H9 (cell line): ENCODE results near the gene THSD4. TPM values are rescaled to one million over a fixed set of nuclear protein-coding genes. Genes with fewer than 3 reads are reported as not detected.

Source experiments
- DNase-seq: peaks from one replicate; pipeline ENCODE4 v3.0.0-alpha.2; 2017
- H2AFZ ChIP-seq: one replicate; pipeline ENCODE4 v1.6.1; 2013; ENCODE audit warnings: mild to moderate bottlenecking, low read length, control low read depth, moderate library complexity
- H2AK5ac ChIP-seq: 2 replicates; pipeline ENCODE4 v1.6.1; 2013; ENCODE audit warnings: low read length, control low read depth, mixed read lengths; ENCODE audit not compliant: insufficient read length
- H2BK120ac ChIP-seq: one replicate; pipeline ENCODE4 v1.6.1; 2013; ENCODE audit warnings: low read depth, mild to moderate bottlenecking, low read length, control low read depth, inconsistent platforms; ENCODE audit not compliant: poor library complexity, severe bottlenecking
- H2BK12ac ChIP-seq: 2 replicates; pipeline ENCODE4 v1.6.1; 2013; ENCODE audit warnings: low read length, control low read depth, mixed read lengths, low read depth; ENCODE audit not compliant: insufficient read length
- H2BK15ac ChIP-seq: 2 replicates; pipeline ENCODE4 v1.6.1; 2013; ENCODE audit warnings: low read depth, low read length, control low read depth
- H2BK20ac ChIP-seq: one replicate; pipeline ENCODE4 v1.6.1; 2013; ENCODE audit warnings: low read depth, mild to moderate bottlenecking, low read length, control low read depth, inconsistent platforms; ENCODE audit not compliant: poor library complexity, severe bottlenecking
- H2BK5ac ChIP-seq: 2 replicates; pipeline ENCODE4 v1.6.1; 2013; ENCODE audit warnings: low read length, control low read depth, mixed read lengths; ENCODE audit not compliant: insufficient read length
- H3K14ac ChIP-seq: 2 replicates; pipeline ENCODE4 v1.6.1; 2013; ENCODE audit warnings: low read length, control low read depth; ENCODE audit not compliant: insufficient read depth
- H3K18ac ChIP-seq: 2 replicates; pipeline ENCODE4 v1.6.1; 2013; ENCODE audit warnings: low read depth, mild to moderate bottlenecking, mixed read lengths, low read length, control low read depth; ENCODE audit not compliant: insufficient read length
- H3K23ac ChIP-seq: 2 replicates; pipeline ENCODE4 v1.6.1; 2013; ENCODE audit warnings: low read length, control low read depth, mixed read lengths, low read depth; ENCODE audit not compliant: insufficient read length
- H3K23me2 ChIP-seq: 2 replicates; pipeline ENCODE4 v1.6.1; 2013; ENCODE audit warnings: low read depth, mild to moderate bottlenecking, mixed read lengths, low read length, control low read depth; ENCODE audit not compliant: insufficient read length, poor library complexity, severe bottlenecking
- H3K27ac ChIP-seq: 2 replicates; pipeline ENCODE4 v1.5.1; 2013; ENCODE audit warnings: low read length, control low read depth, mixed read lengths, low read depth; ENCODE audit not compliant: insufficient read length
- H3K27me3 ChIP-seq: 2 replicates; pipeline ENCODE4 v1.6.1; 2013; ENCODE audit warnings: low read length, control low read depth, inconsistent platforms; ENCODE audit not compliant: insufficient read depth
- H3K4ac ChIP-seq: 2 replicates; pipeline ENCODE4 v1.6.1; 2013; ENCODE audit warnings: low read depth, mild to moderate bottlenecking, control low read depth, inconsistent platforms, low read length, moderate library complexity
- H3K4me1 ChIP-seq: 2 replicates; pipeline ENCODE4 v1.6.1; 2013; ENCODE audit warnings: low read length, control low read depth, inconsistent platforms; ENCODE audit not compliant: insufficient read depth
- H3K4me2 ChIP-seq: 2 replicates; pipeline ENCODE4 v1.6.1; 2013; ENCODE audit warnings: low read length, control low read depth, mixed read lengths; ENCODE audit not compliant: insufficient read length, insufficient read depth
- H3K56ac ChIP-seq: 2 replicates; pipeline ENCODE4 v1.6.1; 2013; ENCODE audit warnings: low read depth, mild to moderate bottlenecking, mixed read lengths, low read length, control low read depth; ENCODE audit not compliant: insufficient read length
- H3K79me1 ChIP-seq: 2 replicates; pipeline ENCODE4 v1.6.1; 2013; ENCODE audit warnings: low read depth, mild to moderate bottlenecking, moderate library complexity, low read length, control low read depth, inconsistent platforms; ENCODE audit not compliant: insufficient read depth, poor library complexity, severe bottlenecking
- H3K79me2 ChIP-seq: 2 replicates; pipeline ENCODE4 v1.6.1; 2013; ENCODE audit warnings: low read length, control low read depth, inconsistent platforms; ENCODE audit not compliant: insufficient read depth
- H3K9ac ChIP-seq: 2 replicates; pipeline ENCODE4 v1.6.1; 2013; ENCODE audit warnings: low read length, control low read depth, mixed read lengths; ENCODE audit not compliant: insufficient read length; ENCODE audit errors: extremely low read depth
- H3K9me3 ChIP-seq: one replicate; pipeline ENCODE4 v1.6.1; 2013; ENCODE audit warnings: low read depth, low read length, inconsistent platforms; ENCODE audit not compliant: control insufficient read depth
- H3T11ph ChIP-seq: one replicate; pipeline ENCODE4 v1.6.1; 2013; ENCODE audit warnings: mild to moderate bottlenecking, low read length, control low read depth, inconsistent platforms
- H4K20me1 ChIP-seq: one replicate; pipeline ENCODE4 v1.6.1; 2013; ENCODE audit not compliant: control insufficient read depth, insufficient read length, insufficient read depth
- H4K5ac ChIP-seq: 2 replicates; pipeline ENCODE4 v1.6.1; 2013; ENCODE audit warnings: low read depth, mild to moderate bottlenecking, mixed read lengths, low read length, control low read depth; ENCODE audit not compliant: insufficient read length
- H4K8ac ChIP-seq: replicated peaks from 2 replicates; pipeline ENCODE4 v1.6.1; 2013; ENCODE audit warnings: low read length, control low read depth, mixed read lengths, low read depth; ENCODE audit not compliant: insufficient read length
- H4K91ac ChIP-seq: 2 replicates; pipeline ENCODE4 v1.6.1; 2013; ENCODE audit warnings: low read depth, mild to moderate bottlenecking, moderate library complexity, mixed read lengths, low read length, control low read depth; ENCODE audit not compliant: insufficient read length
- H3K27ac Mint-ChIP-seq, 3 experiments: 2 replicates in 2 of 3; 3 replicates in 1 of 3; pipeline ENCODE4 v1.8.0; 2020 to 2021; ENCODE audit warnings: mixed read lengths in 3 of 3, mild to moderate bottlenecking in 1 of 3, moderate library complexity in 1 of 3
- H3K27me3 Mint-ChIP-seq: 2 replicates; pipeline ENCODE4 v1.8.0; 2021; ENCODE audit warnings: low read depth, mild to moderate bottlenecking, moderate library complexity, mixed read lengths
- H3K36me3 Mint-ChIP-seq, 3 experiments: 2 replicates in 2 of 3; 3 replicates in 1 of 3; pipeline ENCODE4 v1.8.0; 2020 to 2021; ENCODE audit warnings: low read depth in 3 of 3, mixed read lengths in 3 of 3; ENCODE audit not compliant: insufficient read depth in 1 of 3
- H3K4me1 Mint-ChIP-seq, 2 experiments: 2 replicates each; pipeline ENCODE4 v1.8.0; 2020; ENCODE audit warnings: mixed read lengths in 2 of 2
- H3K4me3 Mint-ChIP-seq, 2 experiments: 2 replicates in 1 of 2; 3 replicates in 1 of 2; pipeline ENCODE4 v1.8.0; 2020 to 2021; ENCODE audit warnings: mild to moderate bottlenecking in 2 of 2, mixed read lengths in 2 of 2, moderate library complexity in 1 of 2
- H3K9me3 Mint-ChIP-seq, 2 experiments: 2 replicates in 1 of 2; 3 replicates in 1 of 2; pipeline ENCODE4 v1.8.0; 2020; ENCODE audit warnings: mild to moderate bottlenecking in 2 of 2, mixed read lengths in 2 of 2, moderate library complexity in 1 of 2
- CTCF ChIP-seq: fragments of 200-600 bp; sonication (generic); conservative IDR thresholded peaks from 3 replicates; pipeline ENCODE4 v1.8.0; 2021; ENCODE audit warnings: antibody characterized with exemption, mild to moderate bottlenecking
- WGBS: extraction: QIAGEN DNeasy Blood & Tissue Kit; methylation state at CpG from one replicate; pipeline ENCODE4 v1.1.7; 2013; ENCODE audit warnings: missing lambda C conversion rate, low lambda C conversion rate, mixed read lengths; ENCODE audit not compliant: insufficient read length; ENCODE audit errors: extremely low coverage; 5-methylcytosine and 5-hydroxymethylcytosine counted together
- total RNA-seq: library from RNA; stranded (reverse); gene quantifications from 2 replicates; pipeline ENCODE4 v1.2.1, GENCODE V29; 2021

The THSD4 gene
- total RNA-seq, 1 experiment from 2014 or later = 5.5 TPM

GRCh38 chr15:71301958-71302621 lies 186.8 kb downstream of the THSD4 start:
- H3K9me3 ChIP-seq = no peaks in the 10 kb centered on the region
- no peak overlapping the region for H3K56ac ChIP-seq
- no peak overlapping the region for H4K91ac ChIP-seq
- H2BK15ac ChIP-seq = no peak overlapping the region
- no peak overlapping the region for H2AFZ ChIP-seq
- H3K79me1 ChIP-seq = no peaks in the 10 kb centered on the region
- H2BK20ac ChIP-seq = no peak overlapping the region
- Mint-ChIP-seq H3K27me3 (no peaks in the 10 kb centered on the region; the same call in 1 of the 2 replicates), H3K36me3 (peaks cover 0 to 3% (median 1%) of the 10 kb centered on the region in 3 experiments; a peak in 3 of 7 replicates), H3K9me3 (peaks cover 0 to 2% of the 10 kb centered on the region in 2 experiments; a peak in 1 of 5 replicates), H3K27ac (peak overlapping the region in 1 of 3 experiments; percentile 71; a peak in 3 of 7 replicates), H3K4me3 (no peak overlapping the region), H3K4me1 (peaks cover 9 to 11% of the 10 kb centered on the region in 2 experiments)
- H2AK5ac ChIP-seq = no peak overlapping the region
- H2BK5ac ChIP-seq = no peak overlapping the region
- no CpG with 5 or more reads among the region's 5 CpGs for whole genome bisulfite sequencing
- H2BK120ac ChIP-seq = no peak overlapping the region
- no peak overlapping the region for H2BK12ac ChIP-seq
- H4K5ac ChIP-seq = no peak overlapping the region
- H3K27me3 ChIP-seq = no peaks in the 10 kb centered on the region
- no peak overlapping the region for H3K9ac ChIP-seq
- no peak overlapping the region for H4K8ac ChIP-seq
- no peak overlapping the region for H3K4me2 ChIP-seq
- no peak overlapping the region for H3K4ac ChIP-seq
- no peaks in the 10 kb centered on the region for H3K79me2 ChIP-seq
- H3K23ac ChIP-seq = no peak overlapping the region
- TF ChIP-seq CTCF = no peak
- no peak overlapping the region for H3K14ac ChIP-seq
- no peak overlapping the region for H3T11ph ChIP-seq
- no peak for DNase-seq
- H4K20me1 ChIP-seq = no peaks in the 10 kb centered on the region
- no peak overlapping the region for H3K18ac ChIP-seq
- no peaks in the 10 kb centered on the region for H3K4me1 ChIP-seq
- H3K23me2 ChIP-seq = no peaks in the 10 kb centered on the region
- H3K27ac ChIP-seq = no peak overlapping the region
